Limb (tissue), 2 donors: Measurements from ENCODE around the gene DPP4.
"Not testable (repeated sequence)": the region's sequence is repeated elsewhere in the genome, so short reads cannot be mapped to it uniquely, and the experiment has no call there.

Experiments
- DNase-seq, 2 donors: peaks; one replicate each; pipeline ENCODE4 v3.0.0-alpha.2; 2016; ENCODE audit errors: extremely low spot score in 2 of 2

Gene DPP4

GRCh38 chr2:162058973-162059668, 14.9 kb downstream of the DPP4 start:
- DNase-seq = no peak

GRCh38 chr2:162057426-162057825, 16.6 kb downstream of the DPP4 start:
- DNase-seq = no peak

GRCh38 chr2:162056796-162057399, 17.1 kb downstream of the DPP4 start:
- no peak for DNase-seq

- no peak for DNase-seq
Measured at GRCh38 chr2:162053808-162054155, 20.2 kb downstream of the DPP4 start.

- no peak for DNase-seq
Measured at GRCh38 chr2:162053066-162053807, 20.8 kb downstream of the DPP4 start.

GRCh38 chr2:162050513-162050961, 23.5 kb downstream of the DPP4 start:
- no peak for DNase-seq

GRCh38 chr2:162049089-162049488, 24.9 kb downstream of the DPP4 start:
- not testable (repeated sequence) for DNase-seq

GRCh38 chr2:162044586-162044985, 29.4 kb downstream of the DPP4 start:
- DNase-seq = no peak

GRCh38 chr2:162043132-162043531, 30.9 kb downstream of the DPP4 start:
- DNase-seq = no peak

- DNase-seq = no peak
Measured at GRCh38 chr2:162041485-162041884, 32.5 kb downstream of the DPP4 start.

GRCh38 chr2:162038725-162039124, 35.3 kb downstream of the DPP4 start:
- DNase-seq = no peak

- no peak for DNase-seq
Measured at GRCh38 chr2:162037886-162038285, 36.1 kb downstream of the DPP4 start.

GRCh38 chr2:162037028-162037795, 36.8 kb downstream of the DPP4 start:
- DNase-seq = no peak

GRCh38 chr2:162035981-162036380, 38.0 kb downstream of the DPP4 start:
- no peak for DNase-seq

- no peak for DNase-seq
Measured at GRCh38 chr2:162030363-162031190, 43.4 kb downstream of the DPP4 start.

- no peak for DNase-seq
Measured at GRCh38 chr2:162029287-162029901, 44.6 kb downstream of the DPP4 start.

GRCh38 chr2:162028511-162028910, 45.5 kb downstream of the DPP4 start:
- no peak for DNase-seq

GRCh38 chr2:162025121-162025911, 48.7 kb downstream of the DPP4 start:
- no peak for DNase-seq

- DNase-seq = no peak
Measured at GRCh38 chr2:162022290-162022945, 51.6 kb downstream of the DPP4 start.
